Measurements from ENCODE around the gene KLHDC9.

Gene KLHDC9

GRCh38 chr1:161133220-161133740 lies 35.1 kb downstream of the KLHDC9 start:
- no peak for DNase-seq

DNA sequence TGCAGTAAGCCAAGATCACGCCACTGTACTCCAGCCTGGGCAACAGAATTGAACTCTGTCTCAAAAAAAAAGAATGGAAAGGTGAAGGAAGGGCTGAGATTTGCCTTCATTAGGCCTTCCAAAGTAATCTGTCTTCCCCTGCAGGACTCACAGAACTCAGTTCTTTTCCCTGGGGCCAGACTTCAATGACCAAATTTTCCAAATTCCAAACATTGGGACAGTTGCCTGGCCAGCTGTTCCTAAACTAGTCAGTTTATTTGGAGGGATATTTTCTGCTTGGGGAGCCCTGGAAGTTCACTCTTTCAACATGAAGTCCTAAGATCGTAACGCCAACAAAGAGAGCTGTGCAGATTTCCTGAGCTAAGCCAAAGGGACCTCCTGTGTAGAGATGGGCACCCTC lies 39.7 kb downstream of the KLHDC9 start:
- DNase-seq, result no peak

DNA sequence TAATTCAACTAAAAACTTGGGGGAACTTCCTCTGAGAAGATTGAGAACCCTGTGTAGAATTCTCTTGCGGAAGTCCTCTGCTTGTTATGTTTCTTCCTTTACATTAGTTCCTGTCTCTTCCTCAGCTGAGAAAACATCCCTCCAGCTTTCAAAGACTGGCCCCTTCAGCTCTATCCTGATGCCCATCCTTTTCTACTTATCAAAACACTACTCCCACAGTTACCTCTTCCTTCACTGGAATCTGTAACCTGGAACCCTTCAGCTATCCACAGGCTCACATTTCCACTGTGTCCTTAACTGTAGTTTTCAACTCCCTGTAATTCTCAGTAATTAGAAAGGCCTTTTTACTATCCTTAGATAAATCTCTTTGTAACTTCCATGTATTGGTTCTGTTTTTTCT lies 40.3 kb downstream of the KLHDC9 start:
- no peak for DNase-seq

- DNase-seq, result peak; percentile 16
These were observed 41.6 kb downstream of the KLHDC9 start for GRCh38 chr1:161139766-161140165.

GRCh38 chr1:161140755-161141400 lies 42.7 kb downstream of the KLHDC9 start:
- DNase-seq, result no peak

- DNase-seq, result no peak
These were observed 47.7 kb downstream of the KLHDC9 start for GRCh38 chr1:161145832-161146231.

Data from GF-D8 (cell line).